Stimulated activated CD4-positive, alpha-beta T cell treated with anti-CD3 and anti-CD28 coated beads, Interleukin-1b, Interleukin-23, amount 100 ng/mL, for 1 hour (primary cell): ENCODE measurements around the gene SLC22A5.
"Not testable (repeated sequence)": the region's sequence is repeated elsewhere in the genome, so short reads cannot be mapped to it uniquely, and the experiment has no call there.

Experiments
- DNase-seq, 2 donors: peaks; one replicate each; pipeline ENCODE4 v3.0.0-alpha.2; 2020; ENCODE audit warnings: low read depth in 2 of 2

Gene SLC22A5

DNA sequence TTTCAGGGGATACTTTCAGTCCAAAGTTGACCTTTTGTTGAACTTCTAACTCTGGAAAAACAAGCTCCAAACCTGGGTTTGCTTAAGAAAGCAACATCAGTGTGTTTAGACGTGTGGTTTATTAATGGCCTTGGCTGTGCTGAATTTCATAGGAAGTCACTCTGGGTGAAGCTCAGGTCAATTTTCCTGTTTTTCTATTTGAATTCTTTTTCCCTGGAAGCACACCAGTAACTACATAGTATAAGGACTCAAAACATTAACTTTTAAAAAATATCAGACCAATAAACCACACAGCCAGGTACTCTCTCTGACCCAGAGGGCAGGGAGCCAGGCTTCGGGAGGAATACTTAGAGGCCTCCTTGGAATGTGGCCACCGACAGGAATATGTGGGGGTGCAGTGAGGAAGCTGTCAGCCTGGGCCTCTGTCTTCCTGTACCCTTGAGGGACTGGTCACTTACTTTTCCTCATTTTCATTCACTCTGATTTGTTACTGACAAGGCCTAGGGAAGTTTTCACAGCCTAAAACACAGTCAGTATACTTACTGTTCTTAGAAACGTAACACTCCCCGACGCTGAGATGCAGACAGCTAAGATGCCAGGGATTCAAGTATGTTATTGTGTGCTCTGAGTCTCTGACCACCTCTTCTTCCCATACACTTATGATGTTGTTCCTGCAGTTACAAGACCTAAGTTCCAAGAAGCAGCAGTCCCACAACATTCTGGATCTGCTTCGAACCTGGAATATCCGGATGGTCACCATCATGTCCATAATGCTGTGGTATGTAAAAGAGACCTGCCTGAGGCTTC is 18.9 kb downstream of the SLC22A5 start:
- no peak for DNase-seq

DNA sequence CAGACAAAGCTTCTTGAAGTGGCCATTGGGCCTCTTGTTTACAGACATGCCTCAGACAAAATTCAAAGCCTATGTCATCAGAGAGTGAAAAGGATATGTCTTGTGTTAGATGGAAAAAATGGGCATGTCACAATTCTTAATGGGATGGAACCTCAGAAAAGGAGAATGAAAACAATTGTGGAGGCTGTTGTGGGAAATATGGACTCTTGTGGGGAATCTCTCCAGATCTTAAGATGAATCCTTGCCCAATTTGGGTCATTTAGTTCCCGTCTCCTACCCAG is 19.5 kb downstream of the SLC22A5 start:
- no peak for DNase-seq

GRCh38 chr5:132389585-132390286 is 20.2 kb downstream of the SLC22A5 start:
- no peak for DNase-seq

DNA sequence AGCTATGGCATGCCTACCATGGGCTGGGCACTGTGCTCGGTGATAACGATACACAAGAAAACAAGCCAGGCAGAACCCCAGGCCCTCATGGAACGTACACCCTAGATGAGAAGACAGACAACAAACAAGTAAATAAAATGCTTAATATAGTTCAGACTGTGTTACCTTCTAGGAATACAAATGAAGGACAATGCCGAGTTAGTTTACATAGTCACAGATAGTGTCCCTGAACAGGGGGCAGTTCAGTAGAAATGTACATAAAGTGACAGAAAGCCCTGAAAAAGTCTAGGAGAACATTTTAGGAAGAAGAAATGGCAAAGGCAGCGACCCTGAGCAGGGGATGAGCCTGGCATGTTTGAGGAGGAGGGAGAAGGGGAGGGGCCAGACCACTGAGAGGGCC is 21.7 kb downstream of the SLC22A5 start:
- DNase-seq = no peak

DNA sequence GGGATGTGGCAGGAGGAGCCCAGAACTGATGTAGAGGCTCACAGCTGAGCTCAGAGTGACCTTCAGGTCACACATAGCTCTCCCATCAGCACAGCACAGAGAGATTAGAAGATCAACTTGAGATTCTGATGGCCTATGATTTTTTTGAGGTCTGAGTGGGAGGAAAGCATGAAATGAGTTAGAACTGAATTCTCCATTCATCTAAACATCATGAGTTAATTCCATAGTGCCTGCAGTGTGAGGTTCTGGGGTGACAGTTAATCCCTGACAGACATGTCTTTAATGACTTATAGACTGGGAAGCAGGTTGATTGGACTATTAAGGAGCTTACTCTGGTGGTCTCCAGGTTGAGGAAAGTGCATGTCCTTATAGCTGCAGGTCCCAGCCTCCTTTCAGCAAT is 22.4 kb downstream of the SLC22A5 start:
- no peak for DNase-seq

DNA sequence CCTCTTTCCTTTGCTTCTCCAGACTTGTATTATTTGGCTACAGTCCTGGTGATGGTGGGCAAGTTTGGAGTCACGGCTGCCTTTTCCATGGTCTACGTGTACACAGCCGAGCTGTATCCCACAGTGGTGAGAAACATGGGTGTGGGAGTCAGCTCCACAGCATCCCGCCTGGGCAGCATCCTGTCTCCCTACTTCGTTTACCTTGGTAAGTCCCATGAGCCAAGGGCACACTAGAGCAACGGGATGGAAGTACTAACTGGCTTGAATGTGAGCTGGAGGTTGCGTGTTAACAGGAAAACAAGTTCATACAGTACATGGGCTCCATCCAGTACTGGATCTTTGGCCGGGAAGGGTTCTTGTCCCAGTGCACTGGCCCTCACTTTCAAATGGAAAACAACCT is 22.9 kb downstream of the SLC22A5 start:
- no peak for DNase-seq

DNA sequence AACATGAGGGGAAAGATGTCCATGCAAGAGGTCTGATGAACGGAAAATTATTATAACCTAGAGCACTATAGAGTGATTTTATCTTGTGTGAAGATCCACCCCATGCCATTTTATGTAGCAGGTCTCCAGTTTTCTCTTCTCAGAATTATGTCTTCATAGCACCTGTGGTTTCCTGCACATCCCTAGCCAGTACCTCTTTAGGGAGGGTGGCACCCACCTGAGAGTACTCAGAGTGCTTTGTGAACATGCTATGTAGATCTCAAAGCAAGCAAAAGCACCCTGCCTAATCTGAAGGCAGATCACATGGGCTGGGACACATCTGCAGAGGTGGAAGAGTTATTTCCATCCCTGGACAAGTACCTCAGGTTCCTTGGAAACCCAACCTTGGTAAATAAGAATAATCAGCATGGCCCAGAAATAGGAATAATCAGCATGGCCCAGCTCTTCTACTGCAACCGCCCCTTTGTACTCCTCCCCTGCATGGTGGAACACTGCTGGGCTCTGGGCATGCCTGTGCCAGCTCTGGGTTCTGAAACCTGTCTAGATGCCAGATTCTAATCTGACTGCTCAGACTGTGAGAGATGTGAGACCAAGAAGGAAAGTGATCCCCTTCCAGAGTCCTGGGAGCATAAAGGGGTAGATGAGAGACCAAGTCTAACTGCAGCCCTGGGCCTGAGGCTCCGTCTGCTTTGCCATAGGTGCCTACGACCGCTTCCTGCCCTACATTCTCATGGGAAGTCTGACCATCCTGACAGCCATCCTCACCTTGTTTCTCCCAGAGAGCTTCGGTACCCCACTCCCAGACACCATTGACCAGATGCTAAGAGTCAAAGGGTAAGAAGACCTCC is 23.7 kb downstream of the SLC22A5 start:
- no peak for DNase-seq

GRCh38 chr5:132394667-132395259 is 25.3 kb downstream of the SLC22A5 start:
- no peak for DNase-seq

- no peak for DNase-seq
Observed at GRCh38 chr5:132396589-132397031, 27.1 kb downstream of the SLC22A5 start.

DNA sequence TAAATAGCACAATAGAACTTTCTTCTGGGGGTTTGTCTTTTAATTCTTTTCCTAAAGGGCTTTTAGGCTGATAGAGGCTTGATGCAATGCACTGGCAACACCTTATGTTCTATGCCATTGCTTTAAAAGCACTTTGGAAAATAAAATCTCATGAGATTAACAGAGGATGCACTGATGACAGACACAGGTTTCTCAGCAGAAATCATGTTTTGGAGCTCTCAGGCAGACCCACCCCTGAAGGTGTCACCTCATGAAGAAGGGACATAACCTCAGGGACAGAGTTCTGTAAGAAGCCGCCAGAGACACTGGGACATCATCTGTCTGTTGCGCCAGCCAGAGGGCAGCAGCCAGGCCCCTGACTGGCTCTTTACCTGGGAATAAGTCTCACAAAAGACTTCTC is 27.7 kb downstream of the SLC22A5 start:
- no peak for DNase-seq

DNA sequence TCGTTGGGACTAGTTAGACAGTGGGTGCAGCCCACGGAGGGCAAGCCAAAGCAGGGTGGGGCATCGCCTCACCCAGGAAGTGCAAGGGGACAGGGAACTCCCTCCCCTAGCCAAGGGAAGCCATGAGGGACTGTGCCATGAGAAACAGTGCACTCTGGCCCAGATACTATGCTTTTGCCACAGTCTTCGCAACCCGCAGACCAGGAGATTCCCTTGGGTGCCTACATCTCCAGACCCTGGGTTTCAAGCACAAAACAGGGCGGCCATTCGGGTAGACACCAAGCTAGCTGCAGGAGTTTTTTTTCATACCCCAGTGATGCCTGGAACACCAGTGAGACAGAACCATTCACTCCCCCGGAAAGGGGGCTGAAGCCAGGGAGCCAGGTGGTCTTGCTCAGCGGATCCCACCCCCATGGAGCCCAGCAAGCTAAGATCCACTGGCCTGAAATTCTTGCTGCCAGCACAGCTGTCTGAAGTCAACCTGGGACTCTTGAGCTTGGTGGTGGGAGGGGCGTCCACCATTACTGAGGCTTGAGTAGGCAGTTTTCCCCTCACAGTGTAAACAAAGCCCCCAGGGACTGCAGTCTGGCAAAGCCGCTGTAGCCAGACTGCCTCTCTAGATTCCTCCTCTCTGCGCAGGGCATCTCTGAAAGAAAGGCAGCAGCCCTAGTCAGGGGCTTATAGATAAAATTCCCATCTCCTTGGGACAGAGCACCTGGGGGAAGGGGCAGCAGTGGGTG is 28.6 kb downstream of the SLC22A5 start:
- DNase-seq = not testable (repeated sequence)

- DNase-seq = not testable (repeated sequence)
Observed at GRCh38 chr5:132404041-132404440, 34.5 kb downstream of the SLC22A5 start.

GRCh38 chr5:132405646-132406045 is 36.1 kb downstream of the SLC22A5 start:
- no peak for DNase-seq

DNA sequence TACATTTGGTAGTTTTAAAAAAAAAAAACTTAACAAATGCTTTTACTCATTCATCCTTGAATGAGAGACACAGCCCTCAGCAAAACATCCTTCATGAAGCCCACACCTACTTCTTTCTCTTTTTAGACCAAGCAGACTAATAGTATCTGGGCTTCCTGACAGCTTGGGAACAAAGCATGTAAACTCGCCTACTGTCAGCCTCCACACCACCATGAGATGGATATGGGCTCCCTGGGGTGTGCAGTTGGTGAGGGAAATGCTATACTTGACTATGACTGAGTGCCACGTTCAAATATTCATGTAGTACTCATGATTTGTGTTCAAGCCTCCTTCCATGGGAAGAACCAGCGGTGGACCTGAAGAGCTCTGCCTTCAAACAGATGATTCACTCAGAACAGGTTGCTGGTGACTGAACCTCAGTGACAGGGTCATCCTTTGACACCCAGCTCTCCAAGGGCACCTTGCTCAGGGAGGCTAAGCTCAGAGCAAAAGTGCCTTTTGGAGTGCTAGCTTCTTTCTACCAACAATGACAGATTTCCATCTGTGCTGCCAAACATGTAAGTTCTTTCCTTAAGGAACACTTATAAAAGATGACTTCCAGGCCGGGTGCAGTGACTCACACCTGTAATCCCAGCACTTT is 36.8 kb downstream of the SLC22A5 start:
- no peak for DNase-seq

GRCh38 chr5:132407970-132408369 is 38.5 kb downstream of the SLC22A5 start:
- DNase-seq = no peak

DNA sequence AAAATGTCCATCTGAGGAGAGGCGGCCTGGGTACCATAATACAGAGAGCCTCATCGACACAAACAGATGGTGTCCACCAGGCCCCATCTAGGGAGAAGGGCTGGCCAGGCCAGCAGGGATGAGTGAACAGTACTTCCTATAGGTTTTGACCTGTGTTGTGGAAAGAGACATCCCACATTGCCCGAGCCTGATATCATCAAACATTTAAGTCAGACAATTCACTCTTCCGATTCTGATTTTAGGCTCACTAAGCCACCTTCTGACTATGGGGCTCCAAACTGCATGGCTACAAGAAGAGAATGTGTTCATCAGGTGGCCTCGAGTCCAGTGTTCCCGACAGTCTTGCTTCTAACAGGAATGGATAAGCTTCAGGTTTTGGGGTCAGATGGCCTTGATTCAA is 38.9 kb downstream of the SLC22A5 start:
- no peak for DNase-seq

GRCh38 chr5:132408965-132409364 is 39.5 kb downstream of the SLC22A5 start:
- no peak for DNase-seq

- peak; percentile 50 to 78 for DNase-seq
Observed at GRCh38 chr5:132410451-132411303, 41.2 kb downstream of the SLC22A5 start.

DNA sequence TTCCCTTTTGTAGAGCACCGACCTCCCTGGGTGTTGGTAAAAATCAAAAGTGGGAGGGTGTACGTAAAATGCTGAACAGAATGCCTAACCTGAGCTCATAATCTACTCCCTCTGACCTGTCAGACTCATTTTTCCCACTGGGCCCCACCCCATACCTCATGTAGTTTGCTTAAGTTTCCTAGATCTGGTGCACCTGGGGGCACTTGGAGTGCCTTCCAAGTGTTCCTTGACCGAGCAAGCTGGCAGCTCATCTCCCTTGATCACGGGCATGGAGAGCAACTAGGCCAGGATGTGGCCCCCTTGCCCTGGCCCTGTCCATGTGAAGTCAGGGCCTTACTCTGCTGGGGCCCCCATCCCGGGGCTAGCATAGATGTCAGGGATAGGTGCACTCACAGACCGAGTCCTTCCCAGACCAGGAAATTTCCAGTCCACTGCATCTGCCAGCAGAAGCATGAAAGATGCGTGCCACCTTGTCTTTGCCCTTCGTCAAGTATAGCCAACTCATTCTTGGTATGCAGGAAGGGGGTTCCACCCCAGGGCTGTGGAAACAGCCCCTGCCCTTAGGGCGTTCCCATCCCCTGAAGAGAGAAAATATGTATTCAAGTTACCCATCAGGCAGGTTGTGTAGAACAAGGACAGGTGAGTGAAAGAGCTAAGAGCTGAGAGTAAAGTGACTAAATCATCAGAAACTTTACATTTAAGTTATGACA is 41.9 kb downstream of the SLC22A5 start:
- DNase-seq = no peak
